Measurements from ENCODE around the gene RAE1. TPM values are rescaled to one million over a fixed set of nuclear protein-coding genes. Genes with fewer than 3 reads are reported as not detected.

RAE1 gene
- total RNA-seq, 1 experiment from 2014 or later: 31.3 TPM

GRCh38 chr20:57308451-57309271 lies 42.4 kb upstream of the RAE1 start:
- Mint-ChIP-seq H3K4me1 (no peaks in the 10 kb centered on the region), H3K27ac (no peak overlapping the region), H3K36me3 (no peaks in the 10 kb centered on the region), H3K4me3 (no peak overlapping the region), H3K27me3 (ENCODE audit: low read depth) (no peaks in the 10 kb centered on the region; the same call in 1 of the 2 replicates), H3K9me3 (no peaks in the 10 kb centered on the region)
- no peak for ATAC-seq
- POLR2A ChIA-PET: no interaction called here
- no peak for TF ChIP-seq STAT6 (CRISPR knock-in tag; conservative IDR thresholded peaks at IDR 0.05; ENCODE audit: low read depth)
- TF ChIP-seq MYBL2 (CRISPR knock-in tag; IDR thresholded peaks at IDR 0.05): no peak
- TF ChIP-seq ZNF138 (CRISPR knock-in tag; conservative IDR thresholded peaks at IDR 0.05): no peak
- no peak for TF ChIP-seq TEAD1 (CRISPR knock-in tag; IDR thresholded peaks at IDR 0.05)
- no peak for TF ChIP-seq ZNF532 (CRISPR knock-in tag; IDR thresholded peaks at IDR 0.05; ENCODE audit: borderline replicate concordance)
- TF ChIP-seq FOXP4 (CRISPR knock-in tag; IDR thresholded peaks at IDR 0.05): no peak
- no peak for TF ChIP-seq CREM (CRISPR knock-in tag; IDR thresholded peaks at IDR 0.05)
- no peak for TF ChIP-seq USF1 (CRISPR knock-in tag; IDR thresholded peaks at IDR 0.05)
- no peak for TF ChIP-seq JUN (CRISPR knock-in tag; IDR thresholded peaks at IDR 0.05)
- no peak for TF ChIP-seq NFATC4 (CRISPR knock-in tag; IDR thresholded peaks at IDR 0.05)
- no peak for TF ChIP-seq IRF1 (CRISPR knock-in tag; IDR thresholded peaks at IDR 0.05)
- no peak for TF ChIP-seq ZNF219 (CRISPR knock-in tag; IDR thresholded peaks at IDR 0.05; ENCODE audit: borderline replicate concordance)
- no peak for TF ChIP-seq HMGXB4 (CRISPR knock-in tag; IDR thresholded peaks at IDR 0.05)
- no peak for TF ChIP-seq GABPB1 (CRISPR knock-in tag; IDR thresholded peaks at IDR 0.05)
- TF ChIP-seq PRRX2 (CRISPR knock-in tag; IDR thresholded peaks at IDR 0.05): no peak
- no peak for TF ChIP-seq MXD4 (CRISPR knock-in tag; IDR thresholded peaks at IDR 0.05; ENCODE audit: borderline replicate concordance)
- TF ChIP-seq ZNF416 (CRISPR knock-in tag; IDR thresholded peaks at IDR 0.05): no peak
- no peak for TF ChIP-seq ATF2 (CRISPR knock-in tag; IDR thresholded peaks at IDR 0.05; ENCODE audit: borderline replicate concordance, low read depth)
- TF ChIP-seq E2F5 (CRISPR knock-in tag; IDR thresholded peaks at IDR 0.05): no peak
- CTCF ChIA-PET: no interaction called here
- no peak for DNase-seq (ENCODE audit: low spot score)

All from WTC11 (cell line).